ENCODE measurements around the gene TRIM71.

GRCh38 chr3:32892625-32893598, 75.1 kb downstream of the TRIM71 start:
- no peak for TF ChIP-seq CTCF (optimal IDR thresholded peaks at IDR 0.05 in 1 of 3, IDR thresholded peaks at IDR 0.05 in 1 of 3, conservative IDR thresholded peaks at IDR 0.05 in 1 of 3; ENCODE audit: extremely low read depth in 1 of 3, insufficient read depth in 2 of 3, low read length in 3 of 3)
- no peak for TF ChIP-seq EZH2 (IDR thresholded peaks at IDR 0.05; ENCODE audit: low read length)

All from keratinocyte (primary cell).